B cell (primary cell): Measurements from ENCODE around the gene PIMREG. TPM values are rescaled to one million over a fixed set of nuclear protein-coding genes. Genes with fewer than 3 reads are reported as not detected.

Source experiments
- ATAC-seq: fragments of 200-7000 bp; cut with Tn5 transposase; one replicate; pipeline ENCODE4 v1.10.0; 2021; ENCODE audit warnings: low read depth, mild to moderate bottlenecking, moderate number of reproducible peaks, moderate library complexity
- CTCF ChIA-PET: fragments of 350-600 bp; sonication (Branson Sonifier 250); formaldehyde crosslinking; loops from one replicate; lab custom pipeline; 2021; ENCODE audit warnings: antibody characterized with exemption, inconsistent platforms; lab: Charles Lee
- POLR2A ChIA-PET: fragments of 350-600 bp; sonication (Branson Sonifier 250); formaldehyde crosslinking; loops from one replicate; lab custom pipeline; 2021; ENCODE audit warnings: antibody characterized with exemption; lab: Charles Lee
- DNase-seq: peaks from one replicate; pipeline ENCODE4 v3.0.0; 2013
- H2AFZ ChIP-seq: 2 replicates; pipeline ENCODE4 v1.6.1; 2012; ENCODE audit warnings: mild to moderate bottlenecking, low read depth, low read length; ENCODE audit not compliant: insufficient read depth, poor library complexity, severe bottlenecking
- H3K27ac ChIP-seq, 2 donors: 1 replicate in 1 of 2; 2 replicates in 1 of 2; pipeline ENCODE4 v1.5.1; 2012 to 2013; ENCODE audit warnings: low read length in 2 of 2, mild to moderate bottlenecking in 2 of 2, moderate library complexity in 1 of 2
- H3K27me3 ChIP-seq, 4 experiments: fragments of 200-600 bp in 1 of 4; sonication (generic) in 1 of 4; replicated peaks in 1 of 4; 1 replicate in 2 of 4; 2 replicates in 2 of 4; pipeline versions ENCODE4 v1.6.1 to v1.7.0; 2013 to 2016; ENCODE audit warnings: low read length in 3 of 4, mild to moderate bottlenecking in 2 of 4, mixed read lengths in 1 of 4, moderate library complexity in 1 of 4; ENCODE audit not compliant: insufficient read depth in 4 of 4, control insufficient read depth in 3 of 4; ENCODE audit errors: control extremely low read depth in 1 of 4
- H3K36me3 ChIP-seq, 2 experiments: replicated peaks in 1 of 2; 1 replicate in 1 of 2; 2 replicates in 1 of 2; pipeline versions ENCODE4 v1.6.1 to v1.7.1; 2013; ENCODE audit warnings: low read length in 1 of 2; ENCODE audit not compliant: insufficient read depth in 2 of 2, control insufficient read depth in 1 of 2; ENCODE audit errors: control extremely low read depth in 1 of 2, extremely low read depth in 1 of 2
- H3K4me1 ChIP-seq, 2 donors: fragments of 200-600 bp in 1 of 2; sonication (generic) in 1 of 2; 1 replicate in 1 of 2; 2 replicates in 1 of 2; pipeline versions ENCODE4 v1.5.1 to v1.6.1; 2013 to 2017; ENCODE audit warnings: low read length in 2 of 2; ENCODE audit not compliant: control insufficient read depth in 2 of 2, insufficient read depth in 2 of 2
- H3K4me2 ChIP-seq: replicated peaks from 2 replicates; pipeline ENCODE3; 2012; ENCODE audit warnings: mild to moderate bottlenecking, low read depth, low read length; ENCODE audit not compliant: poor library complexity, severe bottlenecking
- H3K4me3 ChIP-seq, 5 experiments: fragments of 200-600 bp in 1 of 5; sonication (generic) in 1 of 5; 1 replicate in 3 of 5; 2 replicates in 2 of 5; pipeline versions ENCODE4 v1.5.1 to v1.7.0; 2011 to 2016; ENCODE audit warnings: low read length in 4 of 5, mild to moderate bottlenecking in 4 of 5, low read depth in 2 of 5, control low read depth in 1 of 5, moderate library complexity in 1 of 5; ENCODE audit not compliant: insufficient read depth in 1 of 5; ENCODE audit errors: control extremely low read depth in 1 of 5, extremely low read depth in 1 of 5
- H3K79me2 ChIP-seq: fragments of 200-600 bp; sonication (generic); one replicate; pipeline ENCODE4 v1.6.0; 2016; ENCODE audit warnings: low read length; ENCODE audit not compliant: control insufficient read depth, insufficient read depth
- H3K9ac ChIP-seq: fragments of 200-600 bp; sonication (generic); 2 replicates; pipeline ENCODE4 v1.6.1; 2017; ENCODE audit warnings: mild to moderate bottlenecking, low read length, moderate library complexity
- H3K9me3 ChIP-seq, 3 donors: one replicate each; pipeline versions ENCODE4 v1.6.1 to v1.7.1; 2013; ENCODE audit warnings: low read length in 2 of 3; ENCODE audit not compliant: control insufficient read depth in 2 of 3, insufficient read depth in 1 of 3; ENCODE audit errors: control extremely low read depth in 1 of 3
- H4K20me1 ChIP-seq: 2 replicates; pipeline ENCODE4 v1.6.0; 2012; ENCODE audit warnings: mild to moderate bottlenecking, low read length; ENCODE audit not compliant: insufficient read depth, control insufficient read depth, poor library complexity, severe bottlenecking
- H3K27ac Mint-ChIP-seq: one replicate; pipeline ENCODE4 v1.8.0; 2021; ENCODE audit warnings: mixed read lengths
- H3K27me3 Mint-ChIP-seq: one replicate; pipeline ENCODE4 v1.8.0; 2021; ENCODE audit warnings: mixed read lengths
- H3K4me1 Mint-ChIP-seq: one replicate; pipeline ENCODE4 v1.8.0; 2021; ENCODE audit warnings: mixed read lengths
- H3K4me3 Mint-ChIP-seq: one replicate; pipeline ENCODE4 v1.8.0; 2021; ENCODE audit warnings: mixed read lengths
- H3K9me3 Mint-ChIP-seq: one replicate; pipeline ENCODE4 v1.8.0; 2022; ENCODE audit warnings: mixed read lengths; ENCODE audit not compliant: insufficient read depth
- EZH2 ChIP-seq: IDR thresholded peaks from 2 replicates; pipeline ENCODE4 v1.6.1; 2012; ENCODE audit warnings: borderline replicate concordance, low read depth, mild to moderate bottlenecking, moderate library complexity, low read length; ENCODE audit not compliant: insufficient read depth, poor library complexity, severe bottlenecking
- WGBS: methylation state at CpG from one replicate; pipeline ENCODE4 v1.1.5; 2013; ENCODE audit warnings: missing lambda C conversion rate; ENCODE audit not compliant: insufficient coverage; 5-methylcytosine and 5-hydroxymethylcytosine counted together
- intact Hi-C: fragments of 100-400 bp; cut with micrococcal nuclease; formaldehyde crosslinking; loops from one replicate; pipeline ENCODE4 v1.10.0; 2022
- polyA plus RNA-seq: library from polyadenylated mRNA; depleted of rRNA; stranded (reverse); fragments of >200 nt; gene quantifications from 2 replicates; pipeline ENCODE4 v1.2.3, GENCODE V29; 2012
- total RNA-seq, 2 donors: library from RNA; stranded (reverse); fragments of 120-200 nt in 1 of 2; gene quantifications; 1 replicate in 1 of 2; 2 replicates in 1 of 2; pipeline versions ENCODE4 v1.2.3 to v1.2.4, GENCODE V29; 2013 to 2022
- TF ChIP-seq, protein P1 (sequence below): fragments of 200-600 bp; IDR thresholded peaks from one replicate; pipeline ENCODE4 v1.8.0; 2022; ENCODE audit warnings: antibody characterized with exemption, mild to moderate bottlenecking

The PIMREG gene
- total and polyA plus RNA-seq, 2 donors (not counting 1 experiment from before 2014, with no cell fraction given): 0.21 TPM; not detected in 1

- Mint-ChIP-seq H3K27me3 (no peaks in the 10 kb centered on the region), H3K4me3 (no peak overlapping the region), H3K9me3 (no peaks in the 10 kb centered on the region), H3K4me1 (peaks cover 37% of the 10 kb centered on the region), H3K27ac (peak overlapping the region; percentile 73)
- peaks cover 6 to 10% of the 10 kb centered on the region in 2 donors for H3K4me1 ChIP-seq
- H3K4me3 ChIP-seq: no peak overlapping the region
- CTCF ChIA-PET: interaction anchor here (0.7 to 3.5 kb wide), 3 partner anchors 17 to 21 kb away, joined by 4 to 13 read pairs (median 4); no protein-coding TSS in a partner anchor
- no peak for DNase-seq
- WGBS: 90% methylated on average over 7 of the region's 10 CpGs
- POLR2A ChIA-PET: interaction anchor here (0.6 kb wide), 1 partner anchor 9 kb away, joined by 7 read pairs; no protein-coding TSS in a partner anchor
- no peaks in the 10 kb centered on the region for H3K36me3 ChIP-seq
- H4K20me1 ChIP-seq: no peaks in the 10 kb centered on the region
- no peak overlapping the region for H3K4me2 ChIP-seq
- no peak for ATAC-seq
- peaks cover 0 to 8% (median 0%) of the 10 kb centered on the region in 3 donors for H3K9me3 ChIP-seq
- no peak overlapping the region for H3K27ac ChIP-seq
- TF ChIP-seq, protein P1, sequence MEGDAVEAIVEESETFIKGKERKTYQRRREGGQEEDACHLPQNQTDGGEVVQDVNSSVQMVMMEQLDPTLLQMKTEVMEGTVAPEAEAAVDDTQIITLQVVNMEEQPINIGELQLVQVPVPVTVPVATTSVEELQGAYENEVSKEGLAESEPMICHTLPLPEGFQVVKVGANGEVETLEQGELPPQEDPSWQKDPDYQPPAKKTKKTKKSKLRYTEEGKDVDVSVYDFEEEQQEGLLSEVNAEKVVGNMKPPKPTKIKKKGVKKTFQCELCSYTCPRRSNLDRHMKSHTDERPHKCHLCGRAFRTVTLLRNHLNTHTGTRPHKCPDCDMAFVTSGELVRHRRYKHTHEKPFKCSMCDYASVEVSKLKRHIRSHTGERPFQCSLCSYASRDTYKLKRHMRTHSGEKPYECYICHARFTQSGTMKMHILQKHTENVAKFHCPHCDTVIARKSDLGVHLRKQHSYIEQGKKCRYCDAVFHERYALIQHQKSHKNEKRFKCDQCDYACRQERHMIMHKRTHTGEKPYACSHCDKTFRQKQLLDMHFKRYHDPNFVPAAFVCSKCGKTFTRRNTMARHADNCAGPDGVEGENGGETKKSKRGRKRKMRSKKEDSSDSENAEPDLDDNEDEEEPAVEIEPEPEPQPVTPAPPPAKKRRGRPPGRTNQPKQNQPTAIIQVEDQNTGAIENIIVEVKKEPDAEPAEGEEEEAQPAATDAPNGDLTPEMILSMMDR: no peak
- TF ChIP-seq EZH2: no peak
- H3K79me2 ChIP-seq: no peaks in the 10 kb centered on the region
- no peak overlapping the region for H2AFZ ChIP-seq
- H3K9ac ChIP-seq: no peak overlapping the region
- intact Hi-C loops: no loop called here
- H3K27me3 ChIP-seq: no peaks in the 10 kb centered on the region
These were observed 8.4 kb downstream of the PIMREG start for GRCh38 chr17:6452471-6453266.
